GM19239 (cell line): ENCODE results near the gene PRKCE.
"Not testable (repeated sequence)": the region's sequence is repeated elsewhere in the genome, so short reads cannot be mapped to it uniquely, and the experiment has no call there.

Source experiments
- DNase-seq: peaks from one replicate; pipeline ENCODE4 v3.0.0; 2011; ENCODE audit warnings: low spot score; ENCODE audit not compliant: insufficient read length
- FAIRE-seq: peaks from 2 replicates; lab custom pipeline; 2011; peaks lifted over from hg19 to GRCh38; lab: Jason Lieb, UNC

PRKCE gene

GRCh38 chr2:46208766-46209165 is 557.3 kb downstream of the PRKCE start:
- DNase-seq (no peak), FAIRE-seq (no peak)

DNA sequence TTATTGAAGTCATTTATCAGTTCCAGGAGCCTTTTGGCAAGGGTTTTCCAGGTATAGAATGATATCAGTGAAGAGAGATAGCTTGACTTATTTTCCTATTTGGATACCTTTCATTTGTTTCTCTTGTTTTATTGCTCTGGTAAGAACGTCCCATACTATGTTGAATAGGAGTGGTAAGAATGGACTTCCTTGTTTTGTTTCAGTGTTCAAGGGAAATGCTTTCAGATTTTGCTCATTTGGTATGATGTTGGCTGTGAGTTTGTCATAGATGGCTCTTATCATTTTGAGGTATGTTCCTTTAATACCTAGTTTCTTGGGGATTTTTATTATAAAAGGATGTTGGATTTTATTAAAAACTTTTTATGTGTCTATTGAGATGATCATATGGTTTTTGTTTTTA is 558.6 kb downstream of the PRKCE start:
- FAIRE-seq: no peak
- DNase-seq: no peak

GRCh38 chr2:46211461-46211860 is 560.0 kb downstream of the PRKCE start:
- DNase-seq (no peak), FAIRE-seq (no peak)

DNA sequence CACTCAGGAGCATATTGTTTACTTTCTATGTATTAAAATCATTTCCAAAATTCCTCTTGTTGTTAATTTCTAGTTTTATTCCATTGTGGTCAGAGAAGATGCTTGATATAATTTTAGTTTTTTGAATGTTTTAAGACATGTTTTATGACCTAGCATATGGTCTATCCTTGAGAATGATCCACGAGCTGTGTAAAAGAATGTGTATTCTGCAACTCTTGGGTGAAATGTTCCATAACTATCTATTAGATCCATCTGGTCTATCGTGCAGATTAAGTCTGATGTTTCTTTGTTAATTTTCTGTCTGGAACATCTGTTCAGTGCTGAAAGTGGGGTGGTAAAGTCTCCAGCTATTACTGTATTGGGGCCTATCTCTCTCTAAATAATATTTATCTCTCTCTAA is 562.4 kb downstream of the PRKCE start:
- no peak for DNase-seq
- FAIRE-seq: no peak

DNA sequence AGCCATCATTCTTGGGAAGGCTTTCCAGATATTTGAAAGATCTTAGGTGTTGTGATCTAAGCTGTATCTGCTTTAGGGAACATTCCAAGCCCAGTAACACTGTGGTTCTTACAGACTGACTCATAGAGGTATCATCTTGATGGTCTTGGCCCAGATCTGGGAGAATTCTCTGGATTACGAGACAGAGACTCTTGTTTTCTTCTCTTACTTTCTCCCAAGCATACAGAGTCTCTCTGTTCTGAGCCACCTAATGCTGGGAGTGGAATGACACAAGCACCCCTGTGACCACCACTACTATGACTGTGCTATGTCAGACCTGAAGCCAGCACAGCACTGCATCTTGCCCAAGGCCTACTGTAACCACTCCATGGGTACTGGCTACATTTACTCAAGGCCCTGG is 564.7 kb downstream of the PRKCE start:
- no peak for DNase-seq
- no peak for FAIRE-seq

- FAIRE-seq: peak; percentile 40
- DNase-seq: not testable (repeated sequence)
Observed at GRCh38 chr2:46223514-46223913, 572.0 kb downstream of the PRKCE start.

GRCh38 chr2:46225150-46225625 is 573.7 kb downstream of the PRKCE start:
- no peak for FAIRE-seq

GRCh38 chr2:46225730-46226129 is 574.3 kb downstream of the PRKCE start:
- FAIRE-seq (peak; percentile 11), DNase-seq (no peak)

More at GRCh38 chr2:46225150-46225625, 573.7 kb downstream of the PRKCE start:
- DNase-seq: no peak

DNA sequence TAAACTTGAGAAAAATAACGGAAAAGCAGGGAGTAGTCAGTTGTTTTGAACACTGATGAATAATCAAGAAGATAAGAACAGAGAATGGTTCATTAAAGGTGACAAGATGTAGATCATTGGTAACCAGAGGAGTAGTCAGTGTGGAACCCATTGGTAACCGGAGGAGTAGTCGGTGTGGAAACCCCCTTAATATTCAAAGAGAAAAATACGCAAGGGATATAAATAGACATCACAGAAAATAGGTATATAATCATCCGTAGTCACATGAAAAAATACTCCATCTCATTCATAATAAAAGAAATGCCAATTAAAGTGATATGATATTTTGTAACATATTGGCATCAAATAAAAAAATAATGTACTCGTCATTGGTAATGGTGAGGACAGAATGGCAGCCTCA is 575.1 kb downstream of the PRKCE start:
- no peak for FAIRE-seq

GRCh38 chr2:46227022-46227421 is 575.5 kb downstream of the PRKCE start:
- FAIRE-seq (no peak), DNase-seq (no peak)

More for the DNA sequence above, 575.1 kb downstream of the PRKCE start:
- DNase-seq: no peak

GRCh38 chr2:46227674-46228289 is 576.3 kb downstream of the PRKCE start:
- DNase-seq (no peak), FAIRE-seq (no peak)

DNA sequence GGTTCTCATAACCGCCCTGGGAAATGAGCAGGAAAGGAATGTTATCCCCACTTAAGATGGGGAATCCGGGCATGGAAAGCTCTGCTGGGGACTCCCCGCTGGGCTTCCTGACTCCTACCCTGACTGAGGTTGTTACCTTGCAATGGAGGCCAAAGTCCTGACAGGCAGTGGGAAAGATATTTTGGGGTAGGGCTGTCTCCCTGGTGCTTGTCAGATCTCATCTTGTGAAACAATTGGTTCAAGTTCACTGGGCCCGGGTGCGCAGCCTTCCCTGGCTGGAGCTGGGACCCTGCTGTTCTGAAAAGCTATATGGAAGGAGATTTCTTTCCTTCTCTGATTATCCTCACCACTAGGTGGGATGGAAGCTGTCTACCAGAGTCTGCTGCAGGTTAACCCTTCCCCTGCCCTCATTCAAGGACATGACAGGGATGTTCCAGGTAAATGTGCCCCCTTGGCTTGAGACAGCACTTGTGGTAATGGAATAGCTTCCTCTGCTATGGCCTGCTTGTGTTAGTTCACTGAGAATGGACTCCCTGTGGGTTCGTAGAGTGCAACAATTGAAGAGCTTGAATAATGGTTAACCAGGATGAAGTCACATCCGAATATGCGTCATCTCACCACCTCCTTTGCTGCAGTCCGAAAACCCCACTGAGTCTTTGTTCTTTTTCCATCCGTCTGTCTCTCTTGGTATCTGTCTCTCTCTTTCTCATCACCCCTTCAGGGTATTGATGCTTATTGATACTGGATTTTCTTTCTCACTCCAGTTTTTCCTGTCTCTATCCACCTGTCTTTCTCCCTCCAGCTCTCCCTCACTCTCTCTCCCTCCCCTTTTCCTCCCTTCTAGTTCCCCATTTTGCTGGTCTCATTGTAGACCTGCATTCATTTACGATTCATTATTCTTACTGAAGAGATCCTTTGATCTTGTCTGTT is 577.9 kb downstream of the PRKCE start:
- FAIRE-seq (peak; percentile 92), DNase-seq (no peak)

DNA sequence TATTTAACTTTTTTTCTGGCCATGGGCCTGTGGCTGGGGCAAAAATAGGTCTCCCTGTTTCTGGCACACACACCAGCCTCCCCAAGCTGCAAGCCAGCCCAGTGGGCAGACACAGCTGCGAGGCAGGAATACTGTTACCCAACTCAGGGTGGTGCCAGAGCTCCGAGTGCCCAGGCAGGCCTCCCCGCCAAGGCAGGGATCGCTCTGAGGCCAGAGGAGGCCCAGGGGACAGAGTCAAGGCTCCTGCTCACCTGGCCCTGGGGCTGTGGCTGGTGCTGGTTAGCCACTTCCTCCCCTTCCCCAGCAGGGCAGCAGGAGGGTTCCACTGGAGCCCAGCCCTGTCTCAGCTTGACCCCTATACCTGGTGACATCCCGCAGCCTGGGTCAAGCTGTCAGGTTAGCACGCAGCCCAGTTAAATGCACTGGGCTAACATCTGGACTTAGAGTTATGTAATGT is 578.7 kb downstream of the PRKCE start:
- DNase-seq (no peak), FAIRE-seq (peak; percentile 78)

GRCh38 chr2:46230677-46231425 is 579.4 kb downstream of the PRKCE start:
- DNase-seq (no peak), FAIRE-seq (no peak)

- DNase-seq (no peak), FAIRE-seq (no peak)
Observed at GRCh38 chr2:46231721-46232120, 580.2 kb downstream of the PRKCE start.

- DNase-seq (no peak), FAIRE-seq (no peak)
Observed at GRCh38 chr2:46232860-46233259, 581.4 kb downstream of the PRKCE start.

- DNase-seq (no peak), FAIRE-seq (no peak)
Observed at GRCh38 chr2:46236006-46236875, 584.8 kb downstream of the PRKCE start.

DNA sequence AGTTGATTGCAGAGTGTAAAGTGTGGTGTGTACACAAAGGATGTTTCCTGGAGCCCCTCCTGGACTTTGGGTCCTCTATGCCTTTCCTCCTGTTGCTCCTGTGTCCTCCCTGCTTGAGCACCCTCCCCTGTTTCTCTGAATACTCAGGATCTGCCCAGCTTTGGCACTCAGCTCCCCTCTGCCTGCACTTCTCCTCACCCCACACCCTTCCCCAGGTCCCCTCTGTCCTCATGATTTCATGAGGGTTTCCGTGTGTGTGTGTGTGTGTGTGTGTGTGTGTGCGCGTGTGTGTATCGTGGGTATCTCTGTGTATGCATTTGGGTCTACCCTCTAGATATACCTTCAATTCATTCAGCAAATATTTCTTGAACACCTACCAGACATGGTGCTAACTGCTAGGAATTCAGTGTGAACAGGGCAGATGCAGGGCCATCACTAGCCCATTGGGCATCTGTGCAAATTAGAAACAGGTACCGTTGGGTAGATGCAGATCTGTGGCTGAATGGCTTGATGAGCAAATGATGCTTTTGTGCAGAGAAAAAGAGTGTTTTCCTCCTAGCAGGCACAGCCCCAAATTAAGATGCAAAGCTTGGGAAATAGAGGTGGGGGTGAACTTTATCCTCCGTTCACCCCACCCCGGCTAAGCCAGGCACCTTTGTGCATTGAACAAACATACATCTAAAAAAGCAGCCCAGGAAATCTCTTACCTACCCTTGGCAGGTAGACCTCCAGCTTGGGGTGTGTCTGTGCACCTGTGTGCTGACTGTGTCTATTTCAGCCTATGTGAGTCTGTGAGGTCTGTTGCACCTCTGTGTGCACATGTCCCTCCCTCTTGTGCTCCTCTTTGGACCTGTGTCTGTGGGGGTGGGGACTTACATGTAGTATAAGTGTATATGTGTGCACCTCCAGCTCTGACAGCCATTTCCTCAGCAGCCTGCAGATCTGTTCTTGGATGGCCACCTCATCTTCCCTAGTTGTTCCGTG is 585.7 kb downstream of the PRKCE start:
- no peak for FAIRE-seq
- no peak for DNase-seq
